Measurements from ENCODE around the gene BCDIN3D.

DNA sequence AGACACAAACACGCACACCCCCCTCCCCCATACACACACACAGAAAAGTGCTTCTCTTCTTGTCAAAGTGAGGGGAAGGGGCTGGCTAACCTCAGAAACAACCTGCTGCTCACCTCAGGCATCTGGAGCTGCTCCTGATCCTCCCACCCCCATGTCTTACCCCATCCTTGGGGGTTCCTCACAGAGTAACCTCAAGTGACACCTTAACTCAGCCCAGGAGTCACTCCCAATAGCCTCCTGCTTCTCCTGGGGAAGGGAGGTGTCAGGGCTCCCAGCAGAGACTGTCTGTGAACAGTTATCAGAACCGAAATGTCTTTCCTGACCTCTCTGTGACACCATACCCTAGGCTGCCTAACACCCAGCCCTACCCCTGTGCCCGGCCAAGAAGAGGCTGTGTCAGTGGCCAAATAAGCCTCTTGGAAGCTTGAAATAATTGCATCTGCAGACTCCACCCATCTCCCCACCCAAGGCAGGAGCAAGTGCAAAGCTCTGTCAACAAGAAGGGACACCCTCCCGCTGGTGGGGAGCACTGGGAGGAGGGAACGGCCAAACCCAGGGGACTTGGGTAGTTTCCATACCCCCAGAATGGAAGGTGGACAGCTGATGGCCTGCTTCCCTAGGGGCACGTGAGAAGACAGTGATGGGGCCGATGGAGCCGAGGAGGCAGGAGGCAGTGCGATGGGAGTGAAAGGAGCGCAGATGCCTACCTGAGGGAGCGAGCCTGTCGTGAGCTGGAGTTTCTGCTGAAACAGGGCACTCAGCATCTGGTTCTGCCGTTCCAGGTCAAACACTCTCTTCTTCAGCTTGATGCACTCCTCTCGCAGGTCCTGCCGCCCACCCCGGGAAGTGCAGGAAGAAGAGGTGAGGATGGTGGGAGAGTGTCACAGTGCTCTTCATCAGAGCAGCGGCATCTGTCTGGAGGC, 41.5 kb downstream of the BCDIN3D start:
- TF ChIP-seq CTCF (IDR thresholded peaks at IDR 0.05; ENCODE audit: low read depth, low read length, missing input control) (no peak), GABPA (IDR thresholded peaks at IDR 0.05 in 1 of 2, conservative IDR thresholded peaks at IDR 0.05 in 1 of 2) (no peak), YY1 (IDR thresholded peaks at IDR 0.05) (no peak), TAF1 (conservative IDR thresholded peaks at IDR 0.05) (no peak), JUND (IDR thresholded peaks at IDR 0.05) (no peak), REST (IDR thresholded peaks at IDR 0.05) (no peak), SP1 (IDR thresholded peaks at IDR 0.05) (no peak), MAX (IDR thresholded peaks at IDR 0.05) (no peak), FOXA1 (IDR thresholded peaks at IDR 0.05) (no peak), RAD21 (IDR thresholded peaks at IDR 0.05) (no peak), RXRA (IDR thresholded peaks at IDR 0.05) (no peak), EGR1 (IDR thresholded peaks at IDR 0.05; ENCODE audit: low read depth in 2 of 2) (no peak)
- TF ChIP-seq, protein P1, sequence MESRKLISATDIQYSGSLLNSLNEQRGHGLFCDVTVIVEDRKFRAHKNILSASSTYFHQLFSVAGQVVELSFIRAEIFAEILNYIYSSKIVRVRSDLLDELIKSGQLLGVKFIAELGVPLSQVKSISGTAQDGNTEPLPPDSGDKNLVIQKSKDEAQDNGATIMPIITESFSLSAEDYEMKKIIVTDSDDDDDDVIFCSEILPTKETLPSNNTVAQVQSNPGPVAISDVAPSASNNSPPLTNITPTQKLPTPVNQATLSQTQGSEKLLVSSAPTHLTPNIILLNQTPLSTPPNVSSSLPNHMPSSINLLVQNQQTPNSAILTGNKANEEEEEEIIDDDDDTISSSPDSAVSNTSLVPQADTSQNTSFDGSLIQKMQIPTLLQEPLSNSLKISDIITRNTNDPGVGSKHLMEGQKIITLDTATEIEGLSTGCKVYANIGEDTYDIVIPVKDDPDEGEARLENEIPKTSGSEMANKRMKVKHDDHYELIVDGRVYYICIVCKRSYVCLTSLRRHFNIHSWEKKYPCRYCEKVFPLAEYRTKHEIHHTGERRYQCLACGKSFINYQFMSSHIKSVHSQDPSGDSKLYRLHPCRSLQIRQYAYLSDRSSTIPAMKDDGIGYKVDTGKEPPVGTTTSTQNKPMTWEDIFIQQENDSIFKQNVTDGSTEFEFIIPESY (IDR thresholded peaks at IDR 0.05), result no peak
- TF ChIP-seq, protein P2, sequence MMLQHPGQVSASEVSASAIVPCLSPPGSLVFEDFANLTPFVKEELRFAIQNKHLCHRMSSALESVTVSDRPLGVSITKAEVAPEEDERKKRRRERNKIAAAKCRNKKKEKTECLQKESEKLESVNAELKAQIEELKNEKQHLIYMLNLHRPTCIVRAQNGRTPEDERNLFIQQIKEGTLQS (IDR thresholded peaks at IDR 0.05), result no peak
